ENCODE data around the gene FOXB1. TPM values are rescaled to one million over a fixed set of nuclear protein-coding genes. Genes with fewer than 3 reads are reported as not detected.

The FOXB1 gene
- total and polyA plus RNA-seq, 9 of the 15 experiments (the other 6 are each of a cell fraction or from before 2014, with no cell fraction given), result not detected

GRCh38 chr15:59996298-59997041 is 7.6 kb upstream of the FOXB1 start:
- Histone ChIP-seq H4K20me1 (replicated peaks; ENCODE audit: control insufficient read depth, insufficient read depth, low read length) (no peaks in the 10 kb centered on the region), H3K36me3 (ENCODE audit: control insufficient read depth, insufficient read depth, low read length) (no peaks in the 10 kb centered on the region), H3K9ac (ENCODE audit: insufficient read depth in 1 of 2, low read depth in 2 of 2, low read length in 2 of 2) (no peak overlapping the region), H3K79me2 (ENCODE audit: control insufficient read depth, insufficient read depth, low read length) (no peaks in the 10 kb centered on the region), H3K9me1 (ENCODE audit: control insufficient read depth, insufficient read depth, low read length) (no peaks in the 10 kb centered on the region), H3K4me2 (ENCODE audit: insufficient read depth, low read length) (no peak overlapping the region), H2AFZ (ENCODE audit: low read depth, low read length) (no peak overlapping the region), H3K4me1 (replicated peaks in 1 of 2; ENCODE audit: control insufficient read depth in 2 of 2, insufficient read depth in 2 of 2, low read length in 2 of 2) (peaks cover 0 to 6% of the 10 kb centered on the region in 2 experiments; a peak in 1 of 5 replicates), H3K9me3 (replicated peaks; ENCODE audit: control insufficient read depth, insufficient read depth, low read depth, low read length) (no peaks in the 10 kb centered on the region), H3K27me3 (ENCODE audit: control insufficient read depth in 2 of 2, insufficient read depth in 2 of 2, low read length in 2 of 2) (peaks cover 39 to 74% of the 10 kb centered on the region in 2 experiments), H3K4me3 (no peak overlapping the region), H3K27ac (ENCODE audit: extremely low read depth, low read depth, low read length) (no peak overlapping the region)
- ChIA-PET POLR2A (interaction anchor here (0.7 kb wide), 1 partner anchor 444 kb away, joined by 3 read pairs; no protein-coding TSS in a partner anchor), CTCF (ENCODE audit: low intra/inter-chr PET ratio) (no interaction called here)
- FAIRE-seq, result no peak
- no peak for DNase-seq (ENCODE audit: extremely low read depth in 1 of 4, low spot score in 3 of 4)
- intact Hi-C loops (cut with micrococcal nuclease), result no loop called here
- no peak for ATAC-seq
- in situ Hi-C loops (cut with MboI), result no loop called here
- WGBS (ENCODE audit: insufficient coverage, low coverage, missing lambda C conversion rate), result 10% methylated on average over 23 of the region's 27 CpGs
- TF ChIP-seq, protein P1, sequence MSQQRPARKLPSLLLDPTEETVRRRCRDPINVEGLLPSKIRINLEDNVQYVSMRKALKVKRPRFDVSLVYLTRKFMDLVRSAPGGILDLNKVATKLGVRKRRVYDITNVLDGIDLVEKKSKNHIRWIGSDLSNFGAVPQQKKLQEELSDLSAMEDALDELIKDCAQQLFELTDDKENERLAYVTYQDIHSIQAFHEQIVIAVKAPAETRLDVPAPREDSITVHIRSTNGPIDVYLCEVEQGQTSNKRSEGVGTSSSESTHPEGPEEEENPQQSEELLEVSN (IDR thresholded peaks at IDR 0.05; ENCODE audit: borderline replicate concordance in 1 of 2, extremely low read depth in 1 of 2, insufficient read depth in 1 of 2, insufficient read length in 1 of 2, low read depth in 1 of 2, low read length in 1 of 2, poor library complexity in 1 of 2, severe bottlenecking in 1 of 2), result peak in 1 of 2 experiments; percentile 45
- TF ChIP-seq ZSCAN29 (IDR thresholded peaks at IDR 0.05), result no peak
- no TSS peak for BruUV-seq (replicated peaks)
